GM21723 (cell line): Measurements from ENCODE around the gene FUOM.

Experiments
- ATAC-seq: cut with Tn5 transposase; IDR thresholded peaks from one replicate; pipeline ENCODE4 v1.9.1; 2021; ENCODE audit warnings: mild to moderate bottlenecking, moderate library complexity; ENCODE audit not compliant: unreplicated experiment

The FUOM gene

GRCh38 chr10:133353202-133353959 lies 4.4 kb downstream of the FUOM start:
- ATAC-seq, result no peak

- ATAC-seq, result no peak
Measured at GRCh38 chr10:133351408-133352318, 6.2 kb downstream of the FUOM start.

DNA sequence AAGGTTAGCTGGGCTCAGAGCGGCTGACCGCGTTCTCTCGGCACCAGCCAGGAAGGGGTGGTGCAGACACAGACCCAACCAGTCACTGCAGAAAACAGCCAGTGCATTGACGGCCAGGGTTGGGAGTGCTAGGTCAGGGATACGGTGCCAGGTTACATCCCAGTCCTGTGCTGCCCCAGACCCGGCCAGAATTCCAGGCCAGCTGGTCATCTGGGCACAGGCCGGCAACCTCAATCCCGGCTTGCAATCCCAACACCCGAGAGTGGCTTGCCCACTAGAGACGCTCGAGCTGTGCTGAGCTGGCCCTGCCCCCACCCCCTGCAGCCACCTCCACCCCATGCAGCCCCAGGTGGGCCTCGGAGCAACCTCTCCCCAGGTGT lies 6.9 kb downstream of the FUOM start:
- no peak for ATAC-seq

GRCh38 chr10:133350283-133350949 lies 7.4 kb downstream of the FUOM start:
- no peak for ATAC-seq

- ATAC-seq, result no peak
Measured at GRCh38 chr10:133349577-133350011, 8.2 kb downstream of the FUOM start.

GRCh38 chr10:133349160-133349568 lies 8.7 kb downstream of the FUOM start:
- no peak for ATAC-seq

- ATAC-seq, result no peak
Measured at GRCh38 chr10:133347710-133348517, 9.9 kb downstream of the FUOM start.

DNA sequence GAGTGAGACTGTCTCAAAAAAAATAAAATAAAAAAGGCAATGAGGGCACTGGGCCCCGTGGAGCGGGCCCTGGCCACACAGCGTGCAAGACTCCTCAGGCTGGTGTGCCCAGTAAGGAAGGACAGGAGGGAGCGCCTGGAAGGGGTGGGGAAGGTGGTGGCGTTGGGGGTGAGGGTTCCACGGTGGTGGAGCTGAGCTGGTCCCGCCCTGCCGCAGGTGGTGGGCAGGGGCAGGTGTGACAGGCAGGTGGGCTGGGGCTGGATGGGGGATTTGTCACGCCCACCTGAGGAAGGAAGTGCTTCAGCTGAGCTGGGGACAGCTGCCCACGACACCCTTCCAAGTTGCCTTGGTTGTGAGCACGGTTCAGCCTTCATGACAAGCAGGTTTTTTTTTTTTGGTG lies 11.4 kb downstream of the FUOM start:
- no peak for ATAC-seq

DNA sequence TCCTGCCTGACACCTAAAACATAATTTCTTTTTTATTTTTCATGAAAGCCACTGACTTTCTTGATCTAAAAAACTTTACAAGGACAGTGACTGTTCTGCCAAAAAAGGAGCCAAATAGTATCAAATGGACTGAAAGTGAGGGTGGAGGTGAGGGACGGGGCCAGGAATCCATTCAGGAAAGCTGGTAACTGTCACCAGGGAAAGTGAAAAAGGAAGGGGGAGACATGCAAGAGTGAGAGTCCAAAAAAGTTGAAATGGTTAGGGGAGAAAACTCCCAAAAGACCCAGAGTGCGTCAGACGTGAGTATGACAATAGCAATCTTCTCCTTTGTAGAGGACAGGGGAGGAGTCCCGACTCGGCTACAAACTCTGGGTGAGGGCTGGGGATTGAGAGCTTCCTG lies 13.6 kb downstream of the FUOM start:
- ATAC-seq, result no peak

DNA sequence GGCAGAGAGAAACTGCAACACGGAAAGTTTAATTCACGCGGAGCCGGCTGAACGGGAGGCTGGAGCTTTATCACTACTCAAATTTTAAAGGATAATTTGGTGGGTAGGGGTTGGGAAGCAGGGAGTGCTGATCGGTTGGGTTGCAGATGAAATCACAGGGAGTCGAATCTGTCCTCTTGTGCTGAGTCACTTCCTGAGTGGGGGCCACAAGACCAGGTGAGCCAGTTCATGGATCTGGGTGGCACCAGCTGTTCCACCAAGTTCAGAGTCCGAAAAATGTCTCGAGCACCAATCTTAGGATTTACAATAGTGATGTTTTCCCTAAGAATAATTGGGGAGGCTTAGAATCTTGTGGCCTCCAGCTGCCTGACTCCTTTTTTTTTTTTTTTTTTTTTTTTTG lies 14.3 kb downstream of the FUOM start:
- ATAC-seq, result no peak

DNA sequence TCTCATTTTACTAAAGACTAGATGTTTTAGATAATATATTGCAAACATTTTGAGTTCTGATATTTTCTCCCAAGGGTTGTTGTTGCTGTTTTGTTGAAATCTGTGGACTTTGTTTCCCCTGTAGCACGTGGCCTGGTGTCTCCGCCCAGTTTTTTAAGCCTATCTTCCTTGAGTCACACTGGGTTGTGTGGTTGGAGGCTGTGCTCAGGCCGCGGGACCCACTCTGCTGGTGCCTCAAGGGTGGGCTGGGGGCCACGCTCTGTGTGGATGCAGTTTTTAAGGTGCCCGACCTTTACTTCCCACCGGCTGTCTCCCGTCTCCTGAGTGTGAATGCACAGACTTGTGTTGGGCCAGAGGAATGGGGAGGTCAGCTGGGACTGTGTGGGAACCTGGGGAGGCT lies 14.9 kb downstream of the FUOM start:
- no peak for ATAC-seq

- ATAC-seq, result no peak
Measured at GRCh38 chr10:133341983-133342382, 15.8 kb downstream of the FUOM start.

DNA sequence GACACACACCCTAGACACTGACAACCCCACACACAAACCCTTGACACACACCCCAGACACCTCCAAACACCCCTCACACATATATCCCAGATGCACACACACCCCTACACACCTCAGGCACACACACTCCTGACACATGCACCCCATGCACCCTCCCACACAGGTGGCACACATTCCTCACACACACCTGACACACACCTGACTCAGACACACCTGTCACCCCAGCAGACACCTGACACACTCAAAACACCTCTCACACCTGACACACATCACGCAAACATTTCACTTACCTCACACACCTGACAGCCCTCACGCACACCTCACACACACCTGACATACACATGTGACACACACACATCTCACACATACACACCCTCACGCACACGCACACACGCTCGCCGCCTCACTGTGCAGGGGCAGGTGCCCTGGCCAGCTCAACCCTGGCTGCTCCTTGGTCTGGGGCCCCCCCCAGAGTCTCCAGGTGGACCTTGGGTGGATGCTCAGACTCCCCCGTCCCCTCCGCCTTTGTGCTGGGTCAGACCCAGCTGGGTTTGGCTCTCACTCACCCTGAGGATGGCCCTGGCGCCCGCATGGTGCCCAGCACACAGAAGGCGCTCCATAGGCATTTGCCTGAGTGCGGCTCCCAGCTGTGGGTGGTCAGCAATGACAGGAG lies 18.0 kb downstream of the FUOM start:
- ATAC-seq, result no peak

- no peak for ATAC-seq
Measured at GRCh38 chr10:133338080-133339071, 19.4 kb downstream of the FUOM start.

DNA sequence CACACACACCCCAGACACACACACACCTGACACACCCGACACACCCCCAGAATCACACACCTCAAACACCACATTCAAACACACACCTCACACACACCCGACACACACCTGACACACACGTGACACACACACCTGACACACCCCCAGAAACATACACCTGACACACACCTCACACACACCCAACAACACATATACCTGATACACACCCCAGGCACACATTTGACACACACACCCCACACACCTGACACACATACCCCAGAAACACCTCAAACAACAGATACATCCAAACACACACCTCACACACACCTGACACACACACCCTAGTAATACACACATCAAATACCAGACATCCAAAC lies 20.5 kb downstream of the FUOM start:
- ATAC-seq, result no peak

DNA sequence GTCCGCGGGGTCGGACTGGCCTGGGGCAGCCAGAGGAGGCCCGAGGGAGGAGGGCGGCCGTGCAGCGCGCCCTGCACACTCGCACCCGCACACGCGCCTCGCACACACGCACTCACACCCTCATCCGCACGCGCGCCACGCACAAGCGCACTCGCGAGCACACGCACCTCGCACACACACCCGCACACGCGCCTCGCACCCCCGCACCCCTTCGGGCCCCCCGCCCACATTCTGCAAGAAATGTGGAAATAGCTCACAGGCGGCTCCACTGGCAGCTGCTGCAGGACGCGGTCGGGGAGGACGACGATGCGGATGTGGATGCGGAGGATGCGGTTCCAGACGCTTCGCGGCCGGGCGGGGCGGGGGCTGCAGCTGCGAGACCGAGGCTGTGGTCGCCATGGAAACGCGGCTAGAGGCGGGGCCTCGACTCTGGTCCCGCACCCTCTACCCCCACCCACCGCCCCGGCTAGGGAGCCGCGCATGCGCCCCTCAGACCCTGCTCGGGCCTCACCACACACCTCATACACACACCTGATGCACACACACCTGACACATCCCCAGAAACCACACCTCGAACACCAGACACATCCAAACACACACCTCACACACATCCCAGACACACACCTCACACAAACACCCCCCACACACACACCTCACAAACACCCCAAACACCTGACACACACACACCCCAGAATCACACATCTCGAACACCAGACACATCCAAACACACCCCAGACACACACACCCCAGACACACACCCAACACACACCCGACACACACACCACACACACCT lies 21.0 kb downstream of the FUOM start, which contains the start of gene CALY:
CALY (minus strand) TSS at position 320 of the 793 bp plus-strand sequence. CDS start 7,907 bp downstream, outside the sequence.
- ATAC-seq, result no peak

- ATAC-seq, result no peak
Measured at GRCh38 chr10:133336118-133336576, 21.7 kb downstream of the FUOM start.
